ENCODE measurements around the gene FSIP2. TPM values are rescaled to one million over a fixed set of nuclear protein-coding genes. Genes with fewer than 3 reads are reported as not detected.

FSIP2 gene
- total RNA-seq, 1 donor from 2014 or later, result 4.5 TPM

GRCh38 chr2:185823773-185824172, 85.2 kb downstream of the FSIP2 start:
- TF ChIP-seq CTCF (IDR thresholded peaks at IDR 0.05), result no peak
- no peak overlapping the region for H3K27ac Mint-ChIP-seq (ENCODE audit: unreplicated experiment)
- H3K9me3 Mint-ChIP-seq (ENCODE audit: low read depth), result peaks cover 25% of the 10 kb centered on the region
- H3K4me3 Mint-ChIP-seq (ENCODE audit: unreplicated experiment), result no peak overlapping the region
- no peaks in the 10 kb centered on the region for H3K4me1 Mint-ChIP-seq (ENCODE audit: low read depth)
- DNase-seq (ENCODE audit: low spot score), result no peak
- H3K36me3 Mint-ChIP-seq (ENCODE audit: low read depth), result peaks cover 3% of the 10 kb centered on the region
- no peaks in the 10 kb centered on the region for H3K27me3 Mint-ChIP-seq (ENCODE audit: low read depth)

- H3K9me3 Mint-ChIP-seq (ENCODE audit: low read depth), result peaks cover 21% of the 10 kb centered on the region
- no peaks in the 10 kb centered on the region for H3K4me1 Mint-ChIP-seq (ENCODE audit: low read depth)
- no peaks in the 10 kb centered on the region for H3K27me3 Mint-ChIP-seq (ENCODE audit: low read depth)
- no peak for TF ChIP-seq CTCF (IDR thresholded peaks at IDR 0.05)
- no peak overlapping the region for H3K4me3 Mint-ChIP-seq (ENCODE audit: unreplicated experiment)
- DNase-seq (ENCODE audit: low spot score), result no peak
- H3K36me3 Mint-ChIP-seq (ENCODE audit: low read depth), result peaks cover 3% of the 10 kb centered on the region
- no peak overlapping the region for H3K27ac Mint-ChIP-seq (ENCODE audit: unreplicated experiment)
These were observed 87.0 kb downstream of the FSIP2 start for GRCh38 chr2:185825557-185825956.

- H3K36me3 Mint-ChIP-seq (ENCODE audit: low read depth), result no peaks in the 10 kb centered on the region
- no peaks in the 10 kb centered on the region for H3K4me1 Mint-ChIP-seq (ENCODE audit: low read depth)
- no peak for DNase-seq (ENCODE audit: low spot score)
- H3K9me3 Mint-ChIP-seq (ENCODE audit: low read depth), result peaks cover 6% of the 10 kb centered on the region
- no peaks in the 10 kb centered on the region for H3K27me3 Mint-ChIP-seq (ENCODE audit: low read depth)
- no peak overlapping the region for H3K4me3 Mint-ChIP-seq (ENCODE audit: unreplicated experiment)
- no peak overlapping the region for H3K27ac Mint-ChIP-seq (ENCODE audit: unreplicated experiment)
- no peak for TF ChIP-seq CTCF (IDR thresholded peaks at IDR 0.05)
These were observed 89.7 kb downstream of the FSIP2 start for GRCh38 chr2:185828326-185828725.

GRCh38 chr2:185833864-185834263, 95.3 kb downstream of the FSIP2 start:
- DNase-seq (ENCODE audit: low spot score), result no peak
- peaks cover 6% of the 10 kb centered on the region for H3K36me3 Mint-ChIP-seq (ENCODE audit: low read depth)
- no peaks in the 10 kb centered on the region for H3K4me1 Mint-ChIP-seq (ENCODE audit: low read depth)
- no peak overlapping the region for H3K27ac Mint-ChIP-seq (ENCODE audit: unreplicated experiment)
- no peak overlapping the region for H3K4me3 Mint-ChIP-seq (ENCODE audit: unreplicated experiment)
- TF ChIP-seq CTCF (IDR thresholded peaks at IDR 0.05), result no peak
- peaks cover 25% of the 10 kb centered on the region for H3K9me3 Mint-ChIP-seq (ENCODE audit: low read depth)
- no peaks in the 10 kb centered on the region for H3K27me3 Mint-ChIP-seq (ENCODE audit: low read depth)

- H3K36me3 Mint-ChIP-seq (ENCODE audit: low read depth), result peaks cover 9% of the 10 kb centered on the region
- DNase-seq (ENCODE audit: low spot score), result no peak
- H3K9me3 Mint-ChIP-seq (ENCODE audit: low read depth), result peaks cover 32% of the 10 kb centered on the region
These were observed 97.4 kb downstream of the FSIP2 start for GRCh38 chr2:185835974-185836373.

More at GRCh38 chr2:185835974-185836373, 97.4 kb downstream of the FSIP2 start:
- H3K27ac Mint-ChIP-seq (ENCODE audit: unreplicated experiment), result no peak overlapping the region
- H3K27me3 Mint-ChIP-seq (ENCODE audit: low read depth), result no peaks in the 10 kb centered on the region
- no peak overlapping the region for H3K4me3 Mint-ChIP-seq (ENCODE audit: unreplicated experiment)
- no peak for TF ChIP-seq CTCF (IDR thresholded peaks at IDR 0.05)
- H3K4me1 Mint-ChIP-seq (ENCODE audit: low read depth), result no peaks in the 10 kb centered on the region

Measured in chondrocyte (in vitro differentiated cells).